ENCODE results near the gene NCOA3.

DNA sequence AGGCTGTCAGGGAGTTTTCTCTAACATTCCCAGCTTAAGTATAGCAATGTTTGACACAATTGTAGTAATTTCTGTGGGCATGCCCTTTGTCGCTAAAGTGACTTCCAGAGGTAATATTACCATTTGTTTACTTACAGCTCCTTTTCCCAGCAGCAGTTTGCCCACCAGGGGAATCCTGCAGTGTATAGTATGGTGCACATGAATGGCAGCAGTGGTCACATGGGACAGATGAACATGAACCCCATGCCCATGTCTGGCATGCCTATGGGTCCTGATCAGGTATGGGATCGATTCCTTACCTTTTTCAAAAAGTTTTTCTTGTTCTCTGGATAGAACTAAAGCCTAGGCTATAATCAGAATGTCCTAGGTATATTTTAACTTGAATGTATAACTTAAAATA is 151.1 kb downstream of the NCOA3 start:
- TF ChIP-seq SRF (IDR thresholded peaks at IDR 0.05; ENCODE audit: low read depth) (no peak), EZH2phosphoT487 (IDR thresholded peaks at IDR 0.05; ENCODE audit: borderline replicate concordance) (no peak), MAX (IDR thresholded peaks at IDR 0.05) (no peak), POLR2A (IDR thresholded peaks at IDR 0.05; ENCODE audit: borderline replicate concordance, extremely low read depth, insufficient read depth, insufficient read length) (no peak), ATF3 (IDR thresholded peaks at IDR 0.05) (no peak)
- TF ChIP-seq, protein P1, sequence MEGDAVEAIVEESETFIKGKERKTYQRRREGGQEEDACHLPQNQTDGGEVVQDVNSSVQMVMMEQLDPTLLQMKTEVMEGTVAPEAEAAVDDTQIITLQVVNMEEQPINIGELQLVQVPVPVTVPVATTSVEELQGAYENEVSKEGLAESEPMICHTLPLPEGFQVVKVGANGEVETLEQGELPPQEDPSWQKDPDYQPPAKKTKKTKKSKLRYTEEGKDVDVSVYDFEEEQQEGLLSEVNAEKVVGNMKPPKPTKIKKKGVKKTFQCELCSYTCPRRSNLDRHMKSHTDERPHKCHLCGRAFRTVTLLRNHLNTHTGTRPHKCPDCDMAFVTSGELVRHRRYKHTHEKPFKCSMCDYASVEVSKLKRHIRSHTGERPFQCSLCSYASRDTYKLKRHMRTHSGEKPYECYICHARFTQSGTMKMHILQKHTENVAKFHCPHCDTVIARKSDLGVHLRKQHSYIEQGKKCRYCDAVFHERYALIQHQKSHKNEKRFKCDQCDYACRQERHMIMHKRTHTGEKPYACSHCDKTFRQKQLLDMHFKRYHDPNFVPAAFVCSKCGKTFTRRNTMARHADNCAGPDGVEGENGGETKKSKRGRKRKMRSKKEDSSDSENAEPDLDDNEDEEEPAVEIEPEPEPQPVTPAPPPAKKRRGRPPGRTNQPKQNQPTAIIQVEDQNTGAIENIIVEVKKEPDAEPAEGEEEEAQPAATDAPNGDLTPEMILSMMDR (IDR thresholded peaks at IDR 0.05 in 2 of 3, conservative IDR thresholded peaks at IDR 0.05 in 1 of 3; ENCODE audit: borderline replicate concordance in 1 of 3, insufficient read depth in 1 of 3, low read depth in 2 of 3, low read length in 2 of 3) = no peak

Measured in HCT116 (cell line).